Stimulated activated CD8-positive, alpha-beta memory T cell treated with anti-CD3 and anti-CD28 coated beads, Interleukin-2, amount 100 ng/mL, for 1 hour (primary cell): ENCODE data around the gene ARHGEF28.

ENCODE experiments used
- DNase-seq, 2 donors: peaks; one replicate each; pipeline ENCODE4 v3.0.0-alpha.2; 2020; ENCODE audit warnings: low read depth in 2 of 2

The ARHGEF28 gene

DNA sequence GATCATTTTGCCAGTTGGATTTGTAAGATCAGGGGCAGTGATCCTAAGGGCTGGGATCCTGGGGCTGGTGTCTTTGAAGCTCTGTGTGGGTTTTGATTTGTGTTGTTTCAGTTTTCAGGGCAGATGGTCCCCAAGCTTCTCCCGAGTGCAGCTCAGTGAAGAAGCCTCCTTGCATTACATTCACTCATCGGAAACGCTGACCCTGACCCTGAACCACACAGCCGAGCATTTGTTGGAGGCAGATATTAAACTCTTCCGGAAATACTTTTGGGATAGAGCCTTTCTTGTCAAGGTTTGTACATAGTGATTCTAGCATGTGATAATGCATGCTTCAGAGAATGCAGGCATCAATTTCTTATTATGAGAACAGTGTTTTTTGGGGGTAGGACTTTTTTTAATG lies 150.4 kb downstream of the ARHGEF28 start:
- no peak for DNase-seq

DNA sequence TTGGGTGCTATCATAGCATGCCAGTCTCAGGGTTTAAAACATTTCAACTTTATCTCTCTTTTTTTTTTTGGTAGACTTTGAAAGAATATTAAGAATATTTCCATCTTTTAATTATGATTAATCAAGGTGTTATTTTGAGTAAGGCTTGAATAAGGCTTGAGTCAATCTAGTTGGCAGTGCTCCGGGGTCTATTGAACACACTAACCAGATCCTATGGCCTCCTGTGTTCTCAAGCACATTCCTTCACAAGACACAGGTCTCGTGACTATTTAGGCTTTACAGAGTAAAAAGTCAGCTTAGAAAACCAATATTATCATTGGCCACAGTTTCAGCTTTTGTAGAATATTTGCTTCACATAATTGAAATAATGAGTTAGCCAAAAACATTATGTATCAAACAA lies 151.2 kb downstream of the ARHGEF28 start:
- no peak for DNase-seq

DNA sequence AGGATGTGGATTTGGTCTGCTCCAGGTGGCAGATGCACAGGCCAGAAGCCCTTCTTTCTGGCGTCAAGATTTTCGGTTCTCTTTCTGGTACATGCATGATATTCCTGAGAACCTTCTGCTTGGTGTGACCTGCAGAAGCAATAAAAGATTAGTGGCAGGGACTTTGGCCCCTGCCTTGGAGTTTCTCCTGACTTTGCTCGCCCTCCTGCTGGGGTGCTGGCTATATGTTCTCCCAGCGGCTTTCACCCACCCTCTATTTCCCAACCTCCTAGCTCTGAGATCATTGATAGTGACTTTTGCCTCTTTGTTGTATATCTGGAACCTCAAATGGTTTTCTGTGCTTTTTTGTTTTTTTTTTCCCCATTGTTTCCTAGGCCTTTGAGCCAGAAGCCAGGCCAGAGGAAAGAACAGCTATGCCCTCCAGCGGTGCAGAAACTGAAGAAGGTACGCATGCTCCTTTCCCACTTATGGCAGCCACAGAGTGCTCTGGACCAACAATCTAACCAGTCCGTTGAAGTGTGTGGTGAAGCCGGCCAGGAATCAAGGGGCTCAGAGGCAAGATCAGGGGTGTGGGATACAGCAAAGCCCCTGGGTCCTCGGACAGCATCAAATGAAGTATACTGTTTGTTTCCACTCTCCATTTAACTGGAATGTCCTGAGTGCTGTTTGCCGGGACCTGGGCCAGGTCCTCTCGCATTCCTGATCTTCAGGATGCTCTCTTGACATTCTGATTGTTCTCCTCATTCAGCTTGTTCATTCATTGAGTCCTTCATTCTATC lies 154.5 kb downstream of the ARHGEF28 start:
- no peak for DNase-seq

DNA sequence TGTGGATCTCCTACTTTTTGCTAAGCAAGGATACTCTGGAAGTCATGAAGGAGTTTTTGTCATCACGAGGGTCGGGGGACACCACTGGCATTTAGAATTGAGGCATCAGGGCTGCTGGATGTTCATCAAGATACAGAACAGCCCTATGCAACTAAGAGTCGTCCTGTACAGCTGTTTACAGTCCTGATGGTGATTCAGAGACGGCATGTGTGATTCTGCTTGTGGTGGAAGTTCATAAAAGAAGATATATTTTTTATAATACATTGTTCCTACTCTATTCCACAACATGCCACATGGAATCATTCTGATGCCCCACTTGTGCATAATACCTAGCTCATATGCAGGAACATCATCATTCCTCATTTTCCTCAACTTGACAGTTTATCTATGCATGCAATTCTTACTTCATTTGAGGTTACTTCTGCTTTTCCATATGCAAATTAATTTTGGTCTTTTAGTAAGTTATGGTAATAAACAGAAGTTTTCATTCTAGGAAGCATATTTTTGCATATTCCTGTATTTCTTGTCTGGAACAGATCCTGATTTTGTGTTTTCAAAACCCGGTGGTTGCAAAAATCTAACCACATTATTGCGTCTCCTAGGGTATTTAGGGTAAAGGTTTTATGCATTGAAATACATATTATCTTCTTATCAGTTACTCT lies 155.2 kb downstream of the ARHGEF28 start:
- DNase-seq, result no peak

DNA sequence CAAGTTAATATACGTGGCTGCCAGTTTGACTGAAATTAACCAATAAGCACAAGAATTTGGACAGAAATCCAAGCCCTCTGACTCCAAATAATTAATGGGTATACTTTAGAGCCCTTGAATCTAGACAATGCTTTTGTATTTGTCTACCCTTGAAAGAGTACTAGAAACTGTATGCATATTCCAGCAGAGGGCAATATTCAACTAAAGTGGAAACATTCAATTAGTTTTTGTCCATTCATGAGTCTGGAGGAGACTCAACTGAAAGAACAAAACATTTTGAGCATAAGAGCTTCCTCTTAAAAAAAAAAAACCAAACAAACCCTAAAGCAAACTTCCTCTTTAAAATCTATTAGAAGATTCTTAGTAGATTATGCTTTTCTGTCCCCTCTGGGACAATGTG lies 157.8 kb downstream of the ARHGEF28 start:
- DNase-seq, result no peak

DNA sequence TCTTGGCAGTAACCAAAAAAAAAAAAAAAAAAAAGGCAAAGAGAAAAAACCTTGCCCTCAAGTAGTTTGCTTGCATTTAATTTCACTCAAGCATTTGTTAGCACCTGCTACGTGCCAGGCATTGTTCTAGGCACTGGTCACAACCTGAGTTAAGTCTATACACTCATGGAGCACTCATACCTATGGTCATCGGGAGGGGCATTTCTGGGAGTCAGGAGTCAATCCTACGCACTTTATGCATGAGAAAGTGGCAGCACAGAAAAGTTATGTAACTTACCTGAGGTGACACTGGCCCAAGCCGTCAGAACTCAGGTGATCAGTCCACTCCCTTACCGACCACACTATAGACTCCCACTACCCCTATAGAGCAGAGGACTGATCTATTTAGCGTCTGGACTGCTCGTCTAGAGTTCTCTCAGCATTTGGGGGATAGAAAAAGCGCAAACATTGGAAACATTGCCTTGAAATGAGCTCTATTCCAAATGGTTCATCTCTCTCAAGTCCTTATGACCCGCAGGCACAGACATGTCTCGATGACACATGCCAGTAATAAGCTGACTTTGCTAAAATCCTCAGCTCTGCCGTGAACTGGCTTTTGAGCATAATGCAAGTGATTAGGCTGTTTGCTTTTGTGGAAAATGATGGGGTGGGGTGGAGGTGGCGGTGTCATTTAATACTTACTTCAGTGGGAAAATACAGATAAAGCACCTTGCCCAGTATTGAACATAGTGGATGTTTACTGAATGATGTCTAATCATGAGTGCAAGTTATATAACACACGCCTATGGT lies 160.2 kb downstream of the ARHGEF28 start:
- DNase-seq, result no peak

DNA sequence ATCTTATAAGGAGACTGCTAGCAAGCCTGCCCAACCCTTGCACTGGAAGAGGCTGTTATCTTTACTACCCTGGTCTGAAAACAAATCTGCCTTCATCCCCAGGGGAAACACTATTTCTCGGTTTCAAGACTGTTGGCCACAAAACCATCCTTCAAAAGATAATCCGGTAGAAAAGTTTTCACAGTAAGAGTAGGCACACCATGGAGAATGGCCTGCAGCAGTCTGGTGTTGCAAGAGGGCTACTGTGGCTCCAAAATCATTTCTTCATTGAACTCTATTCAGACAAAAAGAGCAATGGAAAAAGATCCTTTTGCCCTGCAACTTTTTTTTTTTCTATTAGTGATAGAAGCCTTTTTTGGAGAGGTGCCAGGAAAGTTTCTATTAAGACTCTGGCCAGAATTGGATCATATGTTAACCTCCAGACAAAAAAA lies 163.9 kb downstream of the ARHGEF28 start:
- no peak for DNase-seq

DNA sequence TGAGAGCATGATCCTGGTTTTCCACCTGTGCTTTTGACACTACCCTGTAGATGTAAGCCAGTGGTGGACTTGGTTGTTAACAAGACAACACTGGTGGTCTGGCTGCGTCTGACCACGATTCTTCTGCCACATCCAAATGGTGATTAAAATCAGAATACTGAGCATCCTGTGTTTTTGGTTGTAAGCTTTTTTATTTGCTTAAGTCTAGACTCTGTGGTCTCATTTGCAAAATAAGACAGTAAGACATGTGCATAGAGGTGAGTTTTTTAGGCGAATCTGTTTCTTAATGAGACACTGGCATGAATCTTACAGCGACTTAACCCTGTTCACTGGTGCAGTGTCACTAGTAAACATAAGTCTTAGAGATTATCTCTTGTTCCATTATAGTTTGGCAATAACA lies 165.4 kb downstream of the ARHGEF28 start:
- no peak for DNase-seq

DNA sequence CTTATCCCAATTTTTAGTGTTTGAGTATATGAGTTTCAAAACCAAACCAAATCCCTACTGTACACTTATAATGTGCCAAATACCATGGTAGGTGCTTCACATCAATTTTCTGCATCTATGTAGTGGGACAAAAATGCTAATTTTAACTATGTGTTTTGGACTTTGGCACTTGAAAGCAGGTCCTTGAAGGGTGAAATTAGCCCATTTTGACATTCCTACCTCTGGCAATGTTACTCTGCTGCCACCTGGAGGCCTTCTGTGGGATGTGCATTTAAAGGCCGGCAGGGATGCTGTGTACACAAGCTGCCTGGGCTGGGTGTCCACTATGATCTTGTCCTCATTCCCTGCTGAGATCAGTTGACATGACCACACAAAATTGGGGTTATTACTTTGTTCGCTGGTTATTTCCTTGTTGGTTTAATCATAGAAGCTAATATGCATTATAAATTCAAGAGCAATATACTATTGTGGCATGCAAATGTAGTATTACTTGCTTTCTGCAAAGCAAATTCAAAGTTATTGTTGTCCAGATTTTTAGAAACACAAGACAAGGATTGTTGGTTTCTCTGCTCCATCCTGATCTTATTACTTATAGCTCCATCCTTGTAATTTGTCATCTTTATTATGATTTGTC lies 166.8 kb downstream of the ARHGEF28 start:
- DNase-seq, result peak; percentile 22 to 24

DNA sequence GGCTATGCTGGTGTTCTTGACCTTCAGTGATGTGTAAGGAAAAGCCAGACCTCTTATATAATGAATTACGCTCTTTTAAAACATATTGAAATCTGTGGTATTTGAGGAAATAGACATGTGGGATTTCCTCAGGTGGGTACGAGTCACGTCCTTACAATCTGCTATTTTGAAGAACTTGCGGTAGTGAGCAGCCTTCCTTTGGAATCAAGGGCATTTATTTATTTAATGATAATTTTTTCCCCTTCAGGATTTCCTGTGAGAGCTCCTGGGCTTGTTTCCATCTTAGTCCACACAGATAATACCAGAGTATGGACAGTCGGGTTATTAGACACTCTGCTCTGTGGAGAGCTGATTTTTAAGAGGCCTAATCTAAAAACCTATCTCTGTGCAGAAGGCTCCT lies 167.9 kb downstream of the ARHGEF28 start:
- DNase-seq, result no peak

DNA sequence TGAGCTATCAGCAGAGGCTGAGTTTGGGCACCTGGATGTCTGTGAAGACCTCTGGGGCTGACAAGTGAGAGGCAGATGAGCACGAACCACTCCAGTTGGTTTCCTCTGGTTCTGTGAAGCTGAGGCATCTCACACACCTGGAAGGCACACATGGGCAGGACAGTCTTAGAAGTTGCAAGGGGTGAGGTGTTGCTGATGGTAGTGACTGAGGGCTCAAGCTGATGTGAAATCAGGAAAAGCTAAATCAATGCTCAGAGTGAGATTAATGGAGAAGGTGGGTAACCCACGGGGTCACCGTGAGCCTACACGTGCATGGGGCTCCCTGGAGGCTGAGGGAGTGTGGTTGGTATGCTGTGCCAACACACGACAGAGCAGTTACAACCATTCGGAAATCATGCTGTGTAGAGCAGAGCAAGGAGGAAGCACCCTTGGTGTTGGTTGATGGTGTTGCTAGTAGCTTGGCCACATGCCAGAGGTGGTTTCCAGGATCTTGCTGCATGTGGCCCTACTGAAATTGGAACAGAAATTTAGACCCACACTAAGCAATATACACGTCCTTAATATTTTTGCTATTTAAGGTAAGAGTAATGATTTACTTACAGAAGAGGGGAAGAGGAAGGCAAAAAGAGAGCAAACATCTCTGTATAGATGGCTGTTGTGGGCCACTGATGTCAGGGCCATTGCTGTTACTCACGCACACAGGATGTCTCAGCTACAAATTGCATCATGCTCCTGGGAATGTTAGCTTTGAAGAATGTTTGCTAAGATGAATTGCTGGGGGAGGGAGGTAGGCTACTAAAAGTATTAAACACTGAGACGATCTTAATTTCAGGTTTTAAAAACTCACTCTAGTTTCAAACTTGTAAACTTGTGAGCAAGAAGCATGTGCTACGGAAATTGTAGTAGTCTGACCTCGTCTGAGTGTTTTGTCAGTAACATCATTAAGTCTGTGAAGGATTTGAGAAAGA lies 170.5 kb downstream of the ARHGEF28 start:
- no peak for DNase-seq

DNA sequence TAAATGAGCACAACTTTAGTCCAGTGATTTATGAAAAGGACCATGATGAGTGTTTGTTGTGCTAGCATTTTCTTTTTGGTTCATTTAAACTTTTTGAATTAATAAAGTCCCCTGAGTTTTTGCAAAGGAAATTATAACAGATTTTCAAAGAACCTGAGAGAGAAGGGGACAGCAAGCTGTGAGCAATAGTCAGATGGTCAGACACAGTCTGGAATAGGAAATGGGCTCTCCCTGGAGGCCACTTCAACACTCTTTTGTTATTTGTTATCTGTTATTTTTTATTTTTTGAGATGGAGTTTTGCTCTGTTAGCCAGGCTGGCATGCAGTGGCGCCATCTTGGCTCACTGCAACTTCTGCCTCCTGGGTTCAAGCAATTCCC lies 171.1 kb downstream of the ARHGEF28 start:
- no peak for DNase-seq

DNA sequence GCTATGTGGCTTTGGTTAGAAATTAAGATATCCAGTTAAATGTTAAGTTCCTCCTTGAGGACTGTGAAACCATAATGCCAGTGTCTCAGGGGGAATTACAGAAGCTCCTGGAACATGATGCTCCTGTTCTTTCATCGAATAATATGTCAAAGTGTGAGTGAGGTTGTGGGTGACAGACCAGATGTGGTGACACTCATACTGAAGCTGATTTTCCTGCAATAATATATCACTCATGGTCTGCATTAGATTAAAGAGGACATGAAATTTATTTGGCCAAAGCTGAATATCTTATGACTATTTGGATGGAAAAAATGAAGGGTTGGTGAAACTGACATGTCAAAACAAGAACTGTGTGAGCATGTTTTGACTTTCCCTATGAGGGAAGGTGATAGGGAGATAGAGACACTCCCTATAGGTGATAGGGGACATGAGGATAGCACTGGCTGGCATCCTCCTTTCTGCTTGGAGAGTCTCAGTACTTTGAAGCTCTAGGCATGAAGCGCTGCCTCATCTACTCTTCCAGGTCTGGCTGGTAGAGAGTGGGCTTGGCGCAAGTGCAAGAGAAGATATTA lies 173.5 kb downstream of the ARHGEF28 start:
- DNase-seq, result no peak

DNA sequence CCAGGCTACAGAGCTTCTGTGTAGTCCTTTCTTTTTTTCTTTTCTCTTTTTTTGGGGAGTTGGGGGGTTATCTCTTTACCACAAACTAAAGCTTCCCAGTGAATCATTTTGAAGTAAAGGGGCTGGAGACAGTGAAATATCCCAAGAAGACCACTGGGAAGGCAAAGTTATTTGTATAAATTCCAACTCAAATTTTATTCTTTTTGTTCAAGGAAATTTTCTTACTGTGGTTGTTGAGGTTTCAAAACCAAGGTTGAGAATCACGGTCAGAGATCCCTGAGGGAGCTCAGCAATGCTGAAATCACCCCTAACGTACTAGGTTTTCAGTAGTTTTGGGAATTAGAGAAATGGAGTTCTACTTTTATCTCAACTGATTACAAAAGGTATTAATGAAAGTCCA lies 175.7 kb downstream of the ARHGEF28 start:
- DNase-seq, result no peak

DNA sequence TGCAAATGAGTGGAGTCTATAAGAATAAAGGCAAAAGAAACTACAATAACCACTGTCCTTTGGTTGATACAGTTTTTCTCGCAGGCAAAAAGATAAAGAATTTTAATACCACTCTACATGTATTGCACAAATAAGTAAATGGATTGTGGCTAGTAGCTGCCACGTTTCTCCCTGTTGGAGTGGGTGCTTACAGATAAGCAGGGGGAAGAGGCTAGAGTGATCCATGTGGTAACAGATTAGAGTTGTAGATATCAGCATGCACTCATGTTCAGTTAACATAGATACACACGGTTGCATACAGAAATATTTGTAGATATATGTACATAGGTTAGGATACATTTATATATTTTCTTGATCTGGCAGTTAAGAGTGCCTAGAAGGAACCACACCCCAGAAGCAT lies 179.5 kb downstream of the ARHGEF28 start:
- no peak for DNase-seq

DNA sequence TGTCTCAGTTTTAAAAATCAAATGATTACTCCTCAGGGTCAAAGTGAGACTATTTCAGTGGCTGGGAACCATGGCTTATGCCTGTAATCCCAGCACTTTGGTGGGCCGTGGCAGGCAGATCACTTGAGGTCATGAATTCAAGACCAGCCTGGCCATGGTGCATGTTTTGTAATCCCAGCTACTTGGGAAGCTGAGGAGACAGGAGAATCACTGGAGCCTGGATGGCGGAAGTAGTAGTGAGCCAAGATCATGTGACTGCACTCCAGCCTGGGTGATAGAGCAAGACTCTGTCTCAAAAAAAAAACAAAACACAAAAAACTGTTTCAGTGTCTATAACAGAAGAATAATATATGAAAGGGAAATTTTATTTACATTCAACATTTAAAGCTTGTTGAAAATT lies 182.9 kb downstream of the ARHGEF28 start:
- DNase-seq, result no peak

DNA sequence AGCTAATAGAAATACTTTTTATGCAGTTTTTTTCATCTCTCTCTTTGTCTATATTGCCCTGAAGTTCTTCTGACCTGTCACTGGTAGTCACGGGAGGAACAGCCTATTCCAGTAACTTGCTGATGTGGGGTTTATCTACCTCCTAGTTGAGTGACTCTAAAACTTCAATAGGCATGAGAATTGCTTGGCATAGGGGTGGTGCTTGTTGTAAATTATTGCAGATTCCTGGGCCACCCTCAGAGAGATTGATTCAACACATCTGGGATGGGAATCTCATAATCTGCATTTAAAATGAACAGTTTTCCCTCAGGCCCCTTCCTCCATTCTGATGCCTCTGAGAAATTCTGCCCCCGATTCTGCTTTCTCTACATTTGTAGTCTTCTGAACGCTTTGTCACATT lies 184.4 kb downstream of the ARHGEF28 start:
- no peak for DNase-seq

DNA sequence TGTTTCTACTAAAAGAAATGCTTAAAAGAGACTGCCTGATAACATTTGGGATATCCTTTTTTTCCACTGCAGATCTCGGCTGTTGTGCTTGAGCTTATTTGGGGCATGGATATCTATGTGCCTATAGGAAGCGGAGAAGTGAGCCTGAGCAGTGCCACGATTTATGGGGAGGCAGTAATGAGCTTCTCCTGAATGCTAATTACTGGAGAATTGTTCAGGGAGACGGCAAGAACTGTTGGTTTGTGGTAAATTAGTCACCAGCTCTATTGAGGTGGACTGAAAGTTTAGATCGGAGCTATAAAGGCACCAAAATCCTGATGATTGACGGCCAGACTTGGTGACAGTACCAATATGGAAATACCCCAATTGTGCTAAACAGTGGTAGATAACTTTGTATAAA lies 186.5 kb downstream of the ARHGEF28 start:
- no peak for DNase-seq

DNA sequence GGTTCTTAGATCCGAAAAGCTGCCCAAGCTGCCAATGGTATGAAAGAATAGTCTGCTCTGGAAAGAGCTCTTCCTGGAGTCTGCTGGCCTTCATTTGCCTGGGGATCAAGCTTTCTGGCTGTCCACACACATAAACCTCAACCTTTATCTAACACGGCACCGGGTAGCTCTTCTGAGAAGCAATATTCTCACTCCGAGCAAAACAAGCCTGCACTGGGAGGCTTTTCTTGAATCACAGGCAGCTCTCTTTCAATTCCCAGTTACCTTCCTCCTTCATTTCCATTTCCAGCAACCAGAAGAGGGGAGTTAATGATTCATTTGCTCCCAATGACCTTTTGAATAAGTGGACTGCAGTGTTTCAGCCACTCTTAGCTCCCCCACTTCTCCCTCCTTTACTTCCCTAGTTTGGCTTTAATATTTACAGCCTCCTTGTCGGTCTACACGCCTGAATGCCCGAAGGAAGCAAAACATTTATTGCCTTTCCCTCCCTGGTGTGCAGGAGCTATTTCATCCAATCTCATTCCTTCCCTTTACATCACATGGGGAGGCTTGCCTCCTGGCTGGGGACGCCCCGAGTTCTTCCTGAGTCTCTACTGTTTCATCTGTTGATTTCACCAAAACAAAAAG lies 187.1 kb downstream of the ARHGEF28 start:
- DNase-seq, result no peak

DNA sequence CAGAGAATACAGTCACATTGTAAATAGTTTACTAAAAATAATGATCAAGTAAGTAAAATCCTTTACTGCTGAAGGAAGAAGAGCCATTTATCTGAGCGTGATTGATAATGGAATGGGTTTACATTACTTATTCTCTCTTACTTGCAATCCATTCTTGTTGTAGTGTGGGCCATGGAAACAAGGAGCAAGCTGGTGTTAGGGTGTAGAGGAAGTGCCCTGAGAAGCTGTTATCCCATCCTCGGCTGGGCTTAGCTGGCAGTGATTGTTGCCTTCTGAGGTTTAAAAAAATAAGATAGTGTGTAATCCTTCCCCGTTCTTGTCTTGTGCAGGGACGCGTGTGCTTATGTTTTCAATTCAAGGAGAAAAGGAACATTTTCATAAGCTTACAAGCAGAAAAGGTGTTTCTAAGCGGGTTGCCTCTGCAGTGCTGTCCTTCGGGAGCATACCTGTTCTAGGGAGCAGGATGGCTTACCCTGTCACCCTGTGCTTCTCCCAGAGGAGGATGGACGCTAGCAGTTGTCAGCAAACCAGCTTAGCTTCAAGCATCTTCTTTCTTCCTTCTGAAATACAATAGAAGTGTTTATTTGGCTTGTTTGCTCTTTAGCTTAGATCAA lies 188.3 kb downstream of the ARHGEF28 start:
- DNase-seq, result no peak
